ENCODE results near the gene PBX4.
"Not testable (repeated sequence)": the region's sequence is repeated elsewhere in the genome, so short reads cannot be mapped to it uniquely, and the experiment has no call there.

The PBX4 gene

GRCh38 chr19:19618219-19619051, at the start of gene PBX4:
Gene PBX4, minus strand, starts transcription at chr19:19618687. Its CDS starts 58 bp downstream, at chr19:19618629.
- DNase-seq = peak; percentile 99

GRCh38 chr19:19665420-19665948, 47.0 kb upstream of the PBX4 start:
- DNase-seq = not testable (repeated sequence)

- peak; percentile 99 for DNase-seq
These were observed 45.0 kb upstream of the PBX4 start, which contains the start of gene ATP13A1 for GRCh38 chr19:19663256-19664120. Gene ATP13A1, minus strand, starts transcription at chr19:19663676. Its CDS starts 10 bp downstream, at chr19:19663666.

- DNase-seq = no peak
These were observed 44.4 kb upstream of the PBX4 start for GRCh38 chr19:19662871-19663255.

- DNase-seq = no peak
These were observed 43.9 kb upstream of the PBX4 start for GRCh38 chr19:19662344-19662743.

- no peak for DNase-seq
These were observed 43.3 kb upstream of the PBX4 start for GRCh38 chr19:19661675-19662251.

GRCh38 chr19:19661141-19661674, 42.7 kb upstream of the PBX4 start:
- DNase-seq = no peak

GRCh38 chr19:19659646-19660245, 41.3 kb upstream of the PBX4 start:
- DNase-seq = no peak

- no peak for DNase-seq
These were observed 38.9 kb upstream of the PBX4 start for GRCh38 chr19:19657397-19657783.

GRCh38 chr19:19656451-19657396, 38.2 kb upstream of the PBX4 start:
- no peak for DNase-seq

GRCh38 chr19:19655641-19656343, 37.3 kb upstream of the PBX4 start:
- DNase-seq = no peak

- DNase-seq = no peak
These were observed 36.6 kb upstream of the PBX4 start for GRCh38 chr19:19655051-19655594.

GRCh38 chr19:19654441-19654840, 36.0 kb upstream of the PBX4 start:
- no peak for DNase-seq

- no peak for DNase-seq
These were observed 35.2 kb upstream of the PBX4 start for GRCh38 chr19:19653597-19654147.

- no peak for DNase-seq
These were observed 34.2 kb upstream of the PBX4 start for GRCh38 chr19:19652482-19653295.

GRCh38 chr19:19651076-19651475, 32.6 kb upstream of the PBX4 start:
- DNase-seq = no peak

- no peak for DNase-seq
These were observed 31.8 kb upstream of the PBX4 start for GRCh38 chr19:19650331-19650730.

- no peak for DNase-seq
These were observed 31.1 kb upstream of the PBX4 start for GRCh38 chr19:19649580-19649995.

- no peak for DNase-seq
These were observed 30.7 kb upstream of the PBX4 start for GRCh38 chr19:19649155-19649554.

Data from COR-L47 (cell line).